MCF 10A (cell line): ENCODE measurements around the gene ABLIM2. TPM values are rescaled to one million over a fixed set of nuclear protein-coding genes. Genes with fewer than 3 reads are reported as not detected.

Experiments used
- BruUV-seq: library from RNA; stranded (reverse); fragments of 400-500 nt; replicated peaks from 2 replicates; lab custom pipeline; 2021; lab: Mats Ljungman, UMichigan
- CTCF ChIA-PET: fragments of 300-600 bp; sonication (Branson Sonifier 250); formaldehyde crosslinking; extraction: SDS; loops from one replicate; lab custom pipeline; 2021; ENCODE audit warnings: antibody characterized with exemption, inconsistent platforms; lab: Yijun Ruan, JAX
- POLR2A ChIA-PET: fragments of 300-600, 350-650 bp; sonication (Branson Sonifier 250); formaldehyde crosslinking; extraction: SDS; loops from one replicate; lab custom pipeline; 2020; ENCODE audit warnings: antibody characterized with exemption, inconsistent platforms; lab: Yijun Ruan, JAX
- DNase-seq: peaks from one replicate; pipeline ENCODE4 v3.0.0-alpha.2; 2018; ENCODE audit not compliant: unreplicated experiment
- H3K27ac Mint-ChIP-seq: one replicate; pipeline ENCODE4 v1.8.0; 2022; ENCODE audit warnings: mild to moderate bottlenecking, low read depth, mixed read lengths; ENCODE audit not compliant: unreplicated experiment
- H3K27me3 Mint-ChIP-seq: one replicate; pipeline ENCODE4 v1.8.0; 2022; ENCODE audit warnings: mixed read lengths; ENCODE audit not compliant: insufficient read depth, unreplicated experiment
- H3K36me3 Mint-ChIP-seq: one replicate; pipeline ENCODE4 v1.8.0; 2022; ENCODE audit warnings: mild to moderate bottlenecking, moderate library complexity, mixed read lengths; ENCODE audit not compliant: insufficient read depth, unreplicated experiment
- H3K4me1 Mint-ChIP-seq: one replicate; pipeline ENCODE4 v1.8.0; 2022; ENCODE audit warnings: mixed read lengths; ENCODE audit not compliant: insufficient read depth, unreplicated experiment
- H3K4me3 Mint-ChIP-seq: one replicate; pipeline ENCODE4 v1.8.0; 2022; ENCODE audit warnings: mild to moderate bottlenecking, moderate library complexity, mixed read lengths; ENCODE audit not compliant: unreplicated experiment
- H3K9me3 Mint-ChIP-seq: one replicate; pipeline ENCODE4 v1.8.0; 2022; ENCODE audit warnings: mixed read lengths; ENCODE audit not compliant: unreplicated experiment
- intact Hi-C: fragments of 100-400 bp; cut with micrococcal nuclease; formaldehyde crosslinking; loops from 2 replicates; pipeline ENCODE4 v1.14.1; 2022
- total RNA-seq: library from RNA; stranded (reverse); gene quantifications from 2 replicates; pipeline ENCODE4 v1.2.3, GENCODE V29; 2022
- TF ChIP-seq, protein P1 (sequence below): fragments of 200-600 bp; IDR thresholded peaks from one replicate; pipeline ENCODE4 v1.8.0; 2022; ENCODE audit warnings: antibody characterized with exemption, mild to moderate bottlenecking; ENCODE audit not compliant: unreplicated experiment

Gene ABLIM2
- total RNA-seq, 1 experiment from 2014 or later: 5.3 TPM

DNA sequence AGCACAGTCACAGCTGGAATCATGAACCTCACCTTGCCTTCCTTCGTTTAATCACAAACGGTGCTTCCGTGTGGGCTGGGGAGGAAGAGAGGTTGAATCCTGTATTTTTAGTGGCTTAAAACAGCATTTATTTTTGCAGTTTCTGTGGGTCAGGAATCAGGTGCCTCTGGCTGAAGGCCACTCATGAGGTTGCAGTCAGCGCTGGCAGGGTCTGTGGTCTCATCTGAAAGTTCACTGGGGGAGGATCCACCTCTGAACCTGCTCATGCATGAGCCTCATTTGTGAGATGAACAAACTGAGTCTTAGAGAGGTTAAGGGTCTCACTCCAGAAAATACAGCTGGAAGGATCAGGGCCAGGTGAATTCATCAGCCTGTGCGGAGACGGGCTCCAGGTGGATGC is 17.1 kb upstream of the ABLIM2 start:
- no peak for DNase-seq
- no TSS peak for BruUV-seq
- intact Hi-C loops: loop anchor here (1.0 to 2.0 kb wide), 3 partner anchors 17 to 231 kb away; no protein-coding TSS in a partner anchor
- Mint-ChIP-seq H3K9me3 (no peaks in the 10 kb centered on the region), H3K36me3 (no peaks in the 10 kb centered on the region), H3K27ac (no peak overlapping the region), H3K4me1 (peaks cover 19% of the 10 kb centered on the region), H3K4me3 (no peak overlapping the region), H3K27me3 (no peaks in the 10 kb centered on the region)
- TF ChIP-seq, protein P1, sequence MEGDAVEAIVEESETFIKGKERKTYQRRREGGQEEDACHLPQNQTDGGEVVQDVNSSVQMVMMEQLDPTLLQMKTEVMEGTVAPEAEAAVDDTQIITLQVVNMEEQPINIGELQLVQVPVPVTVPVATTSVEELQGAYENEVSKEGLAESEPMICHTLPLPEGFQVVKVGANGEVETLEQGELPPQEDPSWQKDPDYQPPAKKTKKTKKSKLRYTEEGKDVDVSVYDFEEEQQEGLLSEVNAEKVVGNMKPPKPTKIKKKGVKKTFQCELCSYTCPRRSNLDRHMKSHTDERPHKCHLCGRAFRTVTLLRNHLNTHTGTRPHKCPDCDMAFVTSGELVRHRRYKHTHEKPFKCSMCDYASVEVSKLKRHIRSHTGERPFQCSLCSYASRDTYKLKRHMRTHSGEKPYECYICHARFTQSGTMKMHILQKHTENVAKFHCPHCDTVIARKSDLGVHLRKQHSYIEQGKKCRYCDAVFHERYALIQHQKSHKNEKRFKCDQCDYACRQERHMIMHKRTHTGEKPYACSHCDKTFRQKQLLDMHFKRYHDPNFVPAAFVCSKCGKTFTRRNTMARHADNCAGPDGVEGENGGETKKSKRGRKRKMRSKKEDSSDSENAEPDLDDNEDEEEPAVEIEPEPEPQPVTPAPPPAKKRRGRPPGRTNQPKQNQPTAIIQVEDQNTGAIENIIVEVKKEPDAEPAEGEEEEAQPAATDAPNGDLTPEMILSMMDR: no peak
- CTCF ChIA-PET: interaction anchor here (0.7 to 6.9 kb wide), 16 partner anchors 8 to 234 kb away, joined by 3 to 185 read pairs (median 6); partner anchors contain the start of gene SH3TC1
- POLR2A ChIA-PET: interaction anchor here (2.0 kb wide), 1 partner anchor 12 kb away, joined by 15 read pairs; no protein-coding TSS in a partner anchor

DNA sequence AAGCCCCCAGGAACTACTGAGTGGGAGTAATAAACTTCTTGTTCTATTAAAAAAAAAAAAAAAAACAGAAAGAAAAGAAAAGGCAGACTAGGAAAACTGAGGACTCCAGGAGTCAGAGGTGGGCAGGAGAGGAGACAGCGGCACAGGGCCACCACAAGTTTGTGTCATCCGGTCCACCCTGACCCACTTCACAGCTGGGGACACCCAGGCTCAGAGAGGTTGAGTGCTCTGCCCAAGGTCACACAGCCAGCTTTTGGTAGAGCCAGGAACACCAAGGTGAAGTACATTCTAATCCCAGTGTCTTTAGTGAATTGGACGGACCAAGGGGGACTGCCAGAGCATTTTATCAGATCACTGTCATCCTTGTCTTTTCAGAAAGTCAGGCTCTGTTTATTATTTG is 16.4 kb upstream of the ABLIM2 start:
- intact Hi-C loops: no loop called here
- no TSS peak for BruUV-seq
- ChIA-PET CTCF (interaction anchor here (0.7 to 6.9 kb wide), 3 partner anchors 16 to 227 kb away, joined by 3 to 185 read pairs (median 21); no protein-coding TSS in a partner anchor), POLR2A (no interaction called here)
- Mint-ChIP-seq H3K9me3 (no peaks in the 10 kb centered on the region), H3K27me3 (no peaks in the 10 kb centered on the region), H3K4me1 (peaks cover 12% of the 10 kb centered on the region), H3K27ac (no peak overlapping the region), H3K36me3 (no peaks in the 10 kb centered on the region), H3K4me3 (no peak overlapping the region)
- TF ChIP-seq, protein P1: no peak
- DNase-seq: no peak

DNA sequence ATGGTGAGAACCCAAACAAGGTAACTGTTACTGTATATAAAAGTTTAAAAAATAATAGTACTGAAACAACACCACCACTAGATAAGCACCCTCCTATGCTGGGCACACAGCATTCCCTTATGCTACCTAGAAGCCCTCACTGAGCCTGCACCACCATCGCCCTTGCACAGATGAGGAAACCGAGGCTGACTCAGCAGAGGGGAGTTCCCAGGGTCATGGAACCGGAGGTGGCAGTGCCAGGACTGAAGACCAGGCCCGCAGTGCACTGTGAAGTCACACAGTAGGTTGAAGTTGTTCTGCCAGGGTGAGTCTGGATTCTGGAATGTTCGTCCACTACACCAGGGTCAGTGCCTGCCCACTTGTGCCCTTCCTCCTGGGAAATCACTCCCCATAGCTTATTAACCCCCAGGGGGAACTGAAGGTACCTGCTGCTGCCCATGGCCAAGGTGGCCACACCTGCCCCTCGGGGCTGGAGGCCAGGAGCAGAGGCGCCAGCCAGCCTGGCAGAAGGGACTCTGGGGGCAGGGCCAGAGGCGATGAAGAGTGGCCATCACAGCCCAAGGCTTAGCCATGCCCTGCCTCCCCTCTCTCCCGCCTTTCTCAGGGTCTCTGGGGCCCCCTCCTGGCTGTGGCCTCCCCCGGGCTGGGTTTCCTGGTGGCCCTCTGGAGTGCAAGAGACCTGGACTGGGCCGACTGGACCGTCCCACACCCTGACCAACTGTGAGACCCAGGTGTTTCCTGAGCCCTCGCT is 15.1 kb upstream of the ABLIM2 start:
- Mint-ChIP-seq H3K27ac (no peak overlapping the region), H3K4me1 (peaks cover 11% of the 10 kb centered on the region), H3K4me3 (no peak overlapping the region), H3K9me3 (no peaks in the 10 kb centered on the region), H3K36me3 (no peaks in the 10 kb centered on the region), H3K27me3 (no peaks in the 10 kb centered on the region)
- BruUV-seq: no TSS peak
- ChIA-PET POLR2A (no interaction called here), CTCF (interaction anchor here (0.7 to 6.9 kb wide), 2 partner anchors 18 to 744 kb away, joined by 3 to 185 read pairs; no protein-coding TSS in a partner anchor)
- intact Hi-C loops: no loop called here
- TF ChIP-seq, protein P1: no peak
- DNase-seq: peak; percentile 73
